HG02798 (cell line): Measurements from ENCODE around the gene AOPEP.

ENCODE experiments used
- ATAC-seq: cut with Tn5 transposase; IDR thresholded peaks from one replicate; pipeline ENCODE4 v1.9.1; 2021; ENCODE audit warnings: mild to moderate bottlenecking; ENCODE audit not compliant: unreplicated experiment, poor library complexity

Gene AOPEP, protein sequence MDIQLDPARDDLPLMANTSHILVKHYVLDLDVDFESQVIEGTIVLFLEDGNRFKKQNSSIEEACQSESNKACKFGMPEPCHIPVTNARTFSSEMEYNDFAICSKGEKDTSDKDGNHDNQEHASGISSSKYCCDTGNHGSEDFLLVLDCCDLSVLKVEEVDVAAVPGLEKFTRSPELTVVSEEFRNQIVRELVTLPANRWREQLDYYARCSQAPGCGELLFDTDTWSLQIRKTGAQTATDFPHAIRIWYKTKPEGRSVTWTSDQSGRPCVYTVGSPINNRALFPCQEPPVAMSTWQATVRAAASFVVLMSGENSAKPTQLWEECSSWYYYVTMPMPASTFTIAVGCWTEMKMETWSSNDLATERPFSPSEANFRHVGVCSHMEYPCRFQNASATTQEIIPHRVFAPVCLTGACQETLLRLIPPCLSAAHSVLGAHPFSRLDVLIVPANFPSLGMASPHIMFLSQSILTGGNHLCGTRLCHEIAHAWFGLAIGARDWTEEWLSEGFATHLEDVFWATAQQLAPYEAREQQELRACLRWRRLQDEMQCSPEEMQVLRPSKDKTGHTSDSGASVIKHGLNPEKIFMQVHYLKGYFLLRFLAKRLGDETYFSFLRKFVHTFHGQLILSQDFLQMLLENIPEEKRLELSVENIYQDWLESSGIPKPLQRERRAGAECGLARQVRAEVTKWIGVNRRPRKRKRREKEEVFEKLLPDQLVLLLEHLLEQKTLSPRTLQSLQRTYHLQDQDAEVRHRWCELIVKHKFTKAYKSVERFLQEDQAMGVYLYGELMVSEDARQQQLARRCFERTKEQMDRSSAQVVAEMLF

DNA sequence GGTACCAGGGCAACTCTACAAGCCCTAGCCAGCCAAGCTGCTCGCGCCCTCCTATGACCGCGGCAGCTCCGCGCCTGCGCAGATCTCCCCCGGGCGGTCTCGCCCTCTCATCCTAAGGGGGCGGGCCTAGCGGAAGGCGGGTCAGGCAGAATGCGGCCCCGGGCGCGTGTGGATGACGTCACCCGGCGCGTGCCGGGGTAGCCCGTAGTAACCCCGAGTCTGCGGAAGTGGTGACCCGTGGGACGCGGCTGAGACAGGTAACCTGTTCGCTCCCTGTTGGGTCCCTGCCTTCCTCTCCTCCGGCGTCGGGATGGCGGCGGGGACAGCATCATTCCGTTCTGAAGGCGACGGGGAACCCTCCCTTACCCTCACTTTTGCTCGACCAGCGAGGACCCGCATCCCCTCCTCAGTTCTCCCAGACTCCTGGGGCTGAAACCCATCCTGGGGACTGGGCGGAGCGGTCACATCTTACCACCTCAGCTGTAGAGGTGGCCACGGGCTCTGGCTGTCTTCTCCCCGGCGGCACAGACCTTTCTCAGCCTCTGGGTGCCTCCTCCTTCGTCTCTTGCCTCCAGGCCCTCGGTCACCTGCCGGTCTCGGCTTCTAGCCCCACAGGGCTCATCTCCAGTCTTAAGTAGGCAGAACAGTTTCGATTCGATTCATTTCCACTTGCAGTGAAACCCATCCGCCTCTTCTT, at the start of gene AOPEP:
Gene AOPEP (plus strand): TSS at position 205 of the 697 bp plus-strand sequence. CDS start 33,085 bp downstream, outside the sequence.
- peak; percentile 98 for ATAC-seq

DNA sequence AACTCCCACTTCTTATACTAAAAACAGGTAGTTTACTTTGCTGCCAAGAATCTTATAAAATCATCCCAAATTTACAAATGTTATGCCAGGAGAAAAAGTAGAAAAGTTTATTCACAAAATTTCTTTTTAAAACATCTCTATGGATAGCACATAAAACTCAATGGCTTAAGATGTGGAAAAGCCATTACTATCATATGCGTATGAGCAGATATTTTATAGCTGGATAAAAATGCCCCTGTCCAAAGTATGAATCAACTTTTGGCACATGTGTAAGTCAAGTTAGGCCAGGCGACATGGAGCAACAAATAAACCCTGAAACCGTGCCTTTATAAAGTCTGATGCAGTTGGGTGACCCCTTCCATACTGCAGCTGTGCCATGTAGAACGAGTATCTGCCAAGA, 48.6 kb upstream of the AOPEP start:
- no peak for ATAC-seq

DNA sequence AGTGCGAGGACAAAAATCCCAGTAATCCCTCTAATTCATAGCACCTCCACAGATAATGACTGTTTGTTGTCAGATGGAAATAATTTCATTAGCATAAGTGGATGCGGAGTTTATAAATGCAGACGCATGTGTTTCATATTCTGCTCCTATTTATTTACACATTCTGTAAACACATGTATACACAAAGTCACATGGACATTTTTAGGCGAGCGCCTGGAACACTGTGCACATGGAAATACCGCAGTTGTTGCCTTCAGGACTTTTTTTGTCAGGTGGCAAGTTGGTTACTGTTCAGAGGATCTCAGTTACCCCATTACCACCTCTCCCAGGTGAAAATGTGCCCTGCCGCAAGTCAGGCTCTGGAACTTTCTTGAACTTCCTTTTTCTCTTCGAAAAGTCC, 46.9 kb upstream of the AOPEP start:
- no peak for ATAC-seq

DNA sequence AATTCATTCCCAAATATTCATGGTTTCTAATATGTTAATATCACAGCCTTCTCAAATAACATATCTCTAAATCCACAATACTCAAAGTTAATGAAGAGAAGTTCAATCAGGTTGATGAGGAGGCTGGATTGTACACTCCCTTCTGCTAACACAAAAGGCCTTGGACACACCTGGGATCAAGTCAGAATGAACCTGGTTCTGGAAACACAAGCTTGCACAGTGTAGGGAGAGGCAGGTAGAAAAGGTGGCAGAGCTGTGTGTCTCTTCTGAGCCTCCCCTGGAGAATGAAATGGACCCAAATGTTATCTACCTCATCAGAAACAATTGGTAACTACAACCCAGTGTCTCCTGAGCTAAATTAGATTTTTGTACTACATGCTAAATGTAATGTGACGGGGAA, 46.5 kb upstream of the AOPEP start:
- ATAC-seq = no peak

DNA sequence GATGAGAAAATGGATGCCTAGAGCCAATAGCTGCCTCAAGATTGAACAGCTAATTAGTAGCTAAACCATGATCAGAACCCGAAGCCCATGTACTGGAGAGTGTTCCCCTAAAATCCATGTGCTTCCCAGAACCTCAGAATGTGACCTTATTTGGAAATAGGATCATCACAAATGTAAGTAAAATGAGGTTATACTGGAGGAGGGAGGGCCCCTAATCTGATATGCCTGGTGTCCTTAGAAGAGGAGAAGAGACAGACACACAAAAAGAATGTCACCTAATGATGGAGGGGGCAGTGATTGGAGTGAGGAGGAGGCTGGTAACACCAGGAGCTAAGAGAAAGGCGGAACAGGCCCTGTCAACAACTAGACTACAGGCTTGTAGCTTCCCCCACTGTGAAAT, 45.9 kb upstream of the AOPEP start:
- no peak for ATAC-seq

DNA sequence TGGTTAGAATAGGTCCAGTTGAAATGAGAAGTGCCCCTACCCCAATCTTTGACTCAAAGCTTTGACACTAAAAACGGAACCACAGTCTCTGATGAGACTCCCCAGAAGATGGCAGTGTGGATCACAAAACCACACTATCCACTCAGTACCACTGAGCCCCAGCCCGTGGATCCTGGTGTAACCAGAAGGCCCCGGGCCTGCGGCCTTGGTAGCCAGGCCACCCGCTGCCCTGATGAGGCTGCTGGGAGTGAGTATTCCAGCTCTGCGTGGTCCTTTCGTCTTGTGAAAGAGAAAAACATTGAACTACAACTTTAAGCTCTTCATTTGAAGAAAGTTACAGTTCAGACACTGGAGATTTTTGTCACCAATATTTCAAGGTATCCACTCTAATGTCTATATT, 45.0 kb upstream of the AOPEP start:
- ATAC-seq = peak; percentile 73

DNA sequence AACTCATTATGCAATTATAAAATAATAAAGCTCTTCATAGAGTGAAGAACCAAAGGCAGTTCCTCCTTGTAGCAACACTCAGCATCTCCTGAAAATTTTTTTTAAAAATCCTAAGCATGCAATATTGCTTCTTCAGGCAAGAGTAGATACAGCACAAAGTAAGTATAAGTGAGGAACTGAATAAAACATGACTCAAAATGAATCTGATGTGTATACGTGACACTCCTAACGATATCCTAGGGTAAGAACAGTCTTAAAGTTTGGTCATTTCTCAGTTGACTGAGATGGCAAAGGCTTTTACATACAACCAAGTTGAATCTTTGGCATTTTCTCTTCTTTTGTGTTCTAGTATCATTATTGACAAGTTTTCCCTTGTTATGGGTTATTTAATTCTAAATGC, 41.1 kb upstream of the AOPEP start:
- ATAC-seq = no peak

DNA sequence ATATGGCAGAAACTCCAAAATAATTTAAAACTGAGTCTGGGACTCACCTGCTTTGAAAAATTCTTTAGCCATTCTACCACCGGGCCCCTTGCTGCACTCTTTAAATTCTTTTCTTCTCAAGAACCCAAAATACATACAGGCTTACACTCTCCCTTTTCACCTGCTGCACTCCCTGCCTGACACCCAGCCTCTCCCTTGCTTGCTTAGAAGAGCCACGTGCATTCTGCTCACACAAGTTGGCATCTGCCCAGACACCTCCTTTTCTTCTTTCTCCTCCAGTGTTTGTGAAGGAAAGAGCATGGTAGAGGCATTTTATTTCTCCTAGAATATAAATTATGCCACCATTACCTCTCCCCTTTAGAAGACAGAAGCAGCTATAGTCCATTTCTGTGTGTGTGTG, 39.0 kb upstream of the AOPEP start:
- no peak for ATAC-seq

DNA sequence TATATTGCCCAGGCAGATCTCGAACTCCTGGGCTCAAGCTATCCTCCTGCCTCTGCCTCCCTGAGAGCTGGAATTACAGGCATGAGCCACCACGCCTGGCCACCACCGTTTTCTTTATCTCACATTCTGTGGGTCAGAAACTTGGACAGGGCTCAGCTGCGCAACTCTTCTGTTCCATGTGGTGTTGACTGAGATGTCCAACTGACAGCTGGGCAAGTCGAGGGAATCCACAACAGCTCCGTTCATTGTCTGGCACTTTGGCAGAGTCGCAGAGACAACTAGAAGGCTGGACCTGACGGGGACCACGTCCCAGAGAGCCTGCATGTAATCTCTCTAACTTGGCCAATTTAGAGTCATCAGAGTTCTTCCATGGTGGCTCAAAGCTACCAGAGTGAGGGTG, 36.2 kb upstream of the AOPEP start:
- no peak for ATAC-seq

DNA sequence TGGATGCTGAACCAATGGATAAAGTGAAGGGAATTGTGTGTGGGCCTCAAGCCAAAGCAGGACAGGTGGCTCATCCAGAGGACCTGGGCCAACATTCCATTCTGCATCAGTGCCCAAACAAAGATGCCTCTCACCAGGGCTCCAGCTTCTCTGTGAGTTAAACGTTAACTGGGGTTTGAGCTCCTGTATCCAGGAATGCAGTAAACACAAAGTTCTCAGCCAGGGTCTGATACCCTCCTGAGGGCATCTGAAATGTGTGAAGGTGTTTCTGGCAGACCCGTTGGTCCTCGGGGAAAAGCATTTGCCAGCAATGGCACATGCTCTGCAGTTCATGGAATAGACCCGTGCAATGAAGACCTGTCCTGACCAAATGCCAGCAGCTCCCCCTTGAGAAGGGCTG, 33.9 kb upstream of the AOPEP start:
- ATAC-seq = no peak

DNA sequence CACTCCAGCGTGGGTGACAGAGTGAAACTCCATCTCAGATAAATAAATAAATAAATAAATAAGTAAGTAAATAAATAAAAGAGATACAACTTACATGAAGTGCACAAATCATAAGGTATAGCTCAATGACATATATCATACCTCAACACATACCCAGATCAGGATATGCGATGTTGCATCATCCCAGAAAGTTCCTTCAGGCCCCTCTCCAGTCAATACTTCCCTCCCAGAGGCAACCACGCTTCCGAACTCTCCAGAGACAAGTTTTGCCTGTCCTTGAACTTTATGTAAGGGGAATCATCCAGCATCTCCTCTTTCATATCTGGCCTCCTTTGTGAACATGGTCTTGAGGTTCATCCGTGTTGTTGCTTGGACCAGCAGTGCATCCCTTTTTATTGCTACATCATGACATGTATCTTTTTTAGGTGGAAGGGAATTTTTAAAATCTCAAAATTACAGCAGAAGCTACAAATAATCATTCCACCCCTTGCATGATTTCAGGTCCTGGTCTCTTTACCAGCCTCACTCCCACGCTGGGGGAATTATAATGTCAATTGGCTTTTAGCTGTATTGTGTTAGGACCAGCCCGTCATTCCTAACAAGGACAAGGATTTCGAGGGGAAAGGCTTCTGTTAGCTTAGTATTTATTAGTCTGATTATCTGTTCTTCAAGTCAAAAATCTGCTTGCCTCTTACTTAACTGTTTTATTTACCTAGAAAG, 32.9 kb upstream of the AOPEP start:
- ATAC-seq = no peak

DNA sequence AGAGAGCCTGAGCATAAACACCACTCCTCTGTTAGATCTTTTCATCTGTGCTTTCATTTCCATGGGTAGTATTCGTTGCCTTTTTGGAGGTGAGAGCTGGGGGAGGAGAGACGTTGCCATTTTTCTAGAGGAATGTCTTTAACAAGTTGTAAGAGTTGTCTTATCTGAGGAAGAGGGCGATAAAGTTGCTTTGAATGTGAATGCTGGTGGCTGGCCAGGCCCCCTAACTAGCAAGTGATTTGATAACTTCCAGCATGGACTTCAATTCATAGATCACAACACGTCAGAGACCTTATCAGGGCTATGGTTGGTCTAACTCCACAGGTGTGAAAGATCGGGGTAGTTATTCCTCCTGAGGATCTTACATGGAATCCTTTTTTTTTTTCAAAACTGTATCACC, 30.0 kb upstream of the AOPEP start:
- no peak for ATAC-seq

DNA sequence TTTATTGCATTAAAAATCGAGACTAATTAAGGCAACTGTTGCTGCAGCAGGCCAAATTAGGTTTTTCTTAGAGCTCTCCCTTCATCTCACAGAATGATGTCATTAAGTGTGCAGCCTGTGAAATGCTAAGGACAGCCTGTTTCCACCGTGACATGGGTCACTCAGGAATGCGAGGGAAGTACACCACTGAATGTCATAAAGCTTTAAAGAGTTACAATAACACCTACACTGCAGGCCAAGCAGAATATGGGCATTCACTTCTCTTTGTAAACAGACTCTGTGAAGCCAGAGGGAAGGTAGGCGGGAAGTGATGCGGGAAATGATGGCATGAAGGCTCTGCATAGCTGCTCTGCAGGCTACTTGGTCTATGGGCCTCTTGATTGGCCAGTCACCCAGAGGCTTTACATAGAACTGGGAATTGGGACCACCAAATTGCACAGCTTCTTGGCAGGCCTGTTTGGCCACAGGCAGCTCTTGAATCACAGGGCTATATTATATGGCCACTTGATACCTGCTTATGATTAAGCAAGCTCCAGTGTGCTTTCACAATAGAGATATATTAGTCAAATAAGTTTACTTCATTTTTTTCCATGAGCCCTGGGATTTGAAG, 28.4 kb upstream of the AOPEP start:
- ATAC-seq = no peak

DNA sequence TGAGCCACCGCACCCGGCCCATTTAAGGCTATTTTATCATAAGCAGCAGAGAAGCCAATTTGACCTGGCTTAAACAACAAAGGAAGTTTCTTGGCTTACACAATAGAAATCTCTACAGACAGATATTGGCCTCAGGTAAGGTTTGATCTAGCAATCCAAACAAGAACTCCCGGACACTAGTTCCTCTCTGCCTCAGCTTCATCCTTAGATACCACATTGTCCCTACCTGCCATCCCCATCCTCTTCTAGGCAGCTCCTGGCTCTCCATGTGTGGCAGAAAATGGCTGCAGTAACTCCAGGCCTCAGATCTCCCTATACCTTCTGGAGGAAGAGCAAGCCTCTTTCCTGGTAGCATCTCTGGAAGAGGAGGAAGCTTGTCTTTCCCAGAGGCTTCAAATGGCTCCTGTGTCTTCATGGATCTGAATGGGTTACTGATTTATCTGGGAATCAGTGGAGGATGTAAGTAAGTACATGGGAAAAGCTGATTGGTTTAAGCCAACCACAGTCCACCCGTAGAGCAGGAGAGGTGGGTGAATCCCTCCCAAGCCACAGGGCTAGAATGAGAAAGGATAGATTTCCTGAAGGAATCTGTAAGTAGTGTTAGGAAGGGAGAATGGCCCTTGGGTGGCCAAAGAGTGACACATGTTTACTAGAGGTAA, 26.7 kb upstream of the AOPEP start:
- no peak for ATAC-seq

DNA sequence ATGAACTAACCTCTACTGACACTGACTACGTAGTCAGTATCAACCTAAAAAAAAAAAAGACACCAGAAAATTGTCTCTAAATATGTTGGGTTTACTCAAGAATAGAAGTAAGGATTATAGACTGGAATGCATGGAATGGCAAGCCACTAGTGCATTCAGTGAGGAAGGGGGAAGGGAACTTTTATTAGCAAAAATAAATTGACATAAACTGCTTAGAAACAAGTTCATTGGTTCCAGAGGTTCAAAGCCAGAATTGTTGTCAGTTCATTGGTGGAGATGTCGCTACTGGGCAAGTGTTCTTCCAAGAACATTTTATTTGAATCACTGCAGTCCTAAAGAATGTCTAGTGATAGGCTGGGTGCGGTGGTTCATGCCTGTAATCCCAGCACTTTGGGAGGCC, 26.1 kb upstream of the AOPEP start:
- no peak for ATAC-seq

DNA sequence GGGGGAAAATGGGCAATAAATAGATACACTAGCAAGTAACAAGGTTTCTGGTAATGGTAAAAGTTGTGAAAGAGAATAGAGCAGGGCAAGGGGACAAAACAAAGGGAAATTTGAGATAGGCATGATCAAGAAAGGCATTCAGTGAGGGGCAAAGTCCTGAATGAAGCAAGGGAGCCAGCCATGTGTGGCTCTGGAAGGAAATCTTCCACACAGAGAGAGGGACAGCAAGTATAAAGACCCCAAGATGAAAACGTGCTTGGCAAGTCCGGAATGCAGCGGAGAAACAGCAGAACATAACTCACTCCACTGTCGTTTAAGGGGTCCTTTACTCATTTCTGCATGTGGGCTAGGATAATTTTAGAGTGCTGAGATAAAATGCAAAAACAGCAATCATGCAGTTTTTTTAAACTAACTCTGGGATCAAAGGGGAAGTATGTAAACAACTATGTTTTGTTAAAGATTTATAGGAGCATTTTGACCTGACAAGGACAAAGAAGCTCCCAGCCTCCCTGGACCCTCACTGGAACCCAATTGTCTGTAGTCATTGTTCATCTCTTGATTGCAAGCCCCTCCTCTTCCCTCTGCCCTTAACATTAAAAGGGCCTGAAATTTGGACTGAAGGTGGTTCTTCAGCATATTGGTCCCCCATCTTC, 22.9 kb upstream of the AOPEP start:
- ATAC-seq = no peak

DNA sequence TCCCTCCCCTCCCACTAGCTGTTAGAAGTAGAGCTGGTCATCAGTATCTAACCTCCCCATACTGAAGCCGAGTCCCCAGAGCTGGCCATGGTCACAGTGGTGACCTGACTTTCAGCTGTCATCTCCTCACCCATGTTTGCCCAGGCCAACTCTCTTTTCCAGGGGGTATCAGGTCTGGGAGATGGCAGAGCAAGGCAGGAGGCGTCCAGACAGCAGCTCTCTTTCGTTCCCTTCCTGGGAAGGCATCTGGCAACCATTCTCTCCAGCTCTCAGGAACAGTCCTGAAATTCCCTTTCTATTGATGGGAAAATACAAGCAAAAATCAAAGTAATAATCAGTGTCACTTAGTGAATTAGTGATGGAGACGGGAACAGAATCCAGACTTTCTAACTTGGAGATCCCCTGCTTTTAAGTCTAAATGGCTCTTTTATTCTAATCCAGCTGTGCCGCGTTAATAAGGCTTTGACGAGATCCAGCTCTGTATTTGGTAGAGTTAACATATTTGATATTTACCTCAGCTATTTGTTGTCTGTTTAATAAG, 21.3 kb upstream of the AOPEP start:
- no peak for ATAC-seq

DNA sequence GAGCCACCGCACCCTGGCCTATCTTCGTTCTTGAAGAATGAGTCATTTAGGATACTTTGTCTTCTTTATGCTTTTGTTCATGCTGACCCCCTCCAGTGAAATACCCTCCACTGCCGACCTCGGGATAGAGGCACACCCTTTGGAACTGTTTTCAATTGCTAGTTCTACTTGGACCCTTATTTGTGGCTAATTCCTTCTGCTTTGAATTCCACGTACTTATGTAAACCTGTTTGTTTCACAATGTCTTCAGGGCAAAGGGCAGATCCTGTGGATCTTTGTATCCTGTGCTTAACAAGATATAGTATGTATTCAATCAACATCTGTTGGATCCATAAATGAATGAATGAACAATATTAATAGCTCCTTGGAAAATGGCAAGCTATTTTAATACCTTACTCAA, 19.6 kb upstream of the AOPEP start:
- ATAC-seq = no peak
